Mesendoderm (in vitro differentiated cells): Measurements from ENCODE around the gene RNF144A.
"Not testable (repeated sequence)": the region's sequence is repeated elsewhere in the genome, so short reads cannot be mapped to it uniquely, and the experiment has no call there.

Source experiments
- DNase-seq: peaks from one replicate; pipeline ENCODE4 v3.0.0; 2013
- H2AK5ac ChIP-seq: 2 replicates; pipeline ENCODE4 v1.6.1; 2013; ENCODE audit warnings: low read length, inconsistent platforms
- H2BK120ac ChIP-seq: 2 replicates; pipeline ENCODE4 v1.6.1; 2013; ENCODE audit warnings: low read depth, mild to moderate bottlenecking, low read length, moderate library complexity, mixed read lengths
- H2BK15ac ChIP-seq: replicated peaks from 2 replicates; pipeline ENCODE4 v1.6.1; 2013; ENCODE audit warnings: low read depth, mild to moderate bottlenecking, moderate library complexity
- H2BK5ac ChIP-seq: 2 replicates; pipeline ENCODE4 v1.6.1; 2013; ENCODE audit warnings: low read length, inconsistent platforms
- H3K18ac ChIP-seq: 2 replicates; pipeline ENCODE4 v1.6.1; 2013; ENCODE audit warnings: mild to moderate bottlenecking, low read length, mixed read lengths
- H3K23ac ChIP-seq: one replicate; pipeline ENCODE4 v1.6.1; 2013; ENCODE audit warnings: low read length
- H3K27ac ChIP-seq: 2 replicates; pipeline ENCODE4 v1.5.1; 2013; ENCODE audit warnings: low read depth, mild to moderate bottlenecking, inconsistent platforms, low read length, moderate library complexity
- H3K27me3 ChIP-seq: 2 replicates; pipeline ENCODE4 v1.6.1; 2013; ENCODE audit warnings: low read length, control low read depth, mild to moderate bottlenecking, inconsistent platforms; ENCODE audit not compliant: insufficient read depth, poor library complexity
- H3K36me3 ChIP-seq: 2 replicates; pipeline ENCODE4 v1.6.1; 2013; ENCODE audit warnings: low read length, inconsistent platforms; ENCODE audit not compliant: control insufficient read depth, insufficient read depth
- H3K4ac ChIP-seq: one replicate; pipeline ENCODE4 v1.6.1; 2013; ENCODE audit warnings: low read depth, mild to moderate bottlenecking, low read length, moderate library complexity
- H3K4me1 ChIP-seq: 2 replicates; pipeline ENCODE4 v1.6.1; 2013; ENCODE audit warnings: low read depth, low read length, inconsistent platforms; ENCODE audit not compliant: control insufficient read depth
- H3K4me2 ChIP-seq: 2 replicates; pipeline ENCODE4 v1.6.1; 2013; ENCODE audit warnings: low read length
- H3K4me3 ChIP-seq: 2 replicates; pipeline ENCODE4 v1.5.1; 2013; ENCODE audit warnings: mild to moderate bottlenecking, low read length
- H3K56ac ChIP-seq: one replicate; pipeline ENCODE4 v1.6.1; 2013; ENCODE audit warnings: low read length
- H3K79me1 ChIP-seq: 2 replicates; pipeline ENCODE4 v1.6.1; 2013; ENCODE audit warnings: low read length, inconsistent platforms
- H3K79me2 ChIP-seq: 2 replicates; pipeline ENCODE4 v1.6.1; 2013; ENCODE audit warnings: mild to moderate bottlenecking, low read length; ENCODE audit not compliant: control insufficient read depth, insufficient read depth
- H3K9ac ChIP-seq: 2 replicates; pipeline ENCODE4 v1.6.1; 2013; ENCODE audit warnings: low read length, inconsistent platforms
- H4K5ac ChIP-seq: one replicate; pipeline ENCODE4 v1.6.1; 2013; ENCODE audit warnings: low read length
- H4K8ac ChIP-seq: one replicate; pipeline ENCODE4 v1.6.1; 2013; ENCODE audit warnings: low read depth, mild to moderate bottlenecking, control low read depth, low read length, moderate library complexity
- WGBS: extraction: QIAGEN DNeasy Blood & Tissue Kit; methylation state at CpG from one replicate; pipeline ENCODE4 v1.1.7; 2013; ENCODE audit warnings: low lambda C conversion rate, missing lambda C conversion rate; ENCODE audit not compliant: insufficient coverage; ENCODE audit errors: extremely low coverage; 5-methylcytosine and 5-hydroxymethylcytosine counted together

Gene RNF144A

DNA sequence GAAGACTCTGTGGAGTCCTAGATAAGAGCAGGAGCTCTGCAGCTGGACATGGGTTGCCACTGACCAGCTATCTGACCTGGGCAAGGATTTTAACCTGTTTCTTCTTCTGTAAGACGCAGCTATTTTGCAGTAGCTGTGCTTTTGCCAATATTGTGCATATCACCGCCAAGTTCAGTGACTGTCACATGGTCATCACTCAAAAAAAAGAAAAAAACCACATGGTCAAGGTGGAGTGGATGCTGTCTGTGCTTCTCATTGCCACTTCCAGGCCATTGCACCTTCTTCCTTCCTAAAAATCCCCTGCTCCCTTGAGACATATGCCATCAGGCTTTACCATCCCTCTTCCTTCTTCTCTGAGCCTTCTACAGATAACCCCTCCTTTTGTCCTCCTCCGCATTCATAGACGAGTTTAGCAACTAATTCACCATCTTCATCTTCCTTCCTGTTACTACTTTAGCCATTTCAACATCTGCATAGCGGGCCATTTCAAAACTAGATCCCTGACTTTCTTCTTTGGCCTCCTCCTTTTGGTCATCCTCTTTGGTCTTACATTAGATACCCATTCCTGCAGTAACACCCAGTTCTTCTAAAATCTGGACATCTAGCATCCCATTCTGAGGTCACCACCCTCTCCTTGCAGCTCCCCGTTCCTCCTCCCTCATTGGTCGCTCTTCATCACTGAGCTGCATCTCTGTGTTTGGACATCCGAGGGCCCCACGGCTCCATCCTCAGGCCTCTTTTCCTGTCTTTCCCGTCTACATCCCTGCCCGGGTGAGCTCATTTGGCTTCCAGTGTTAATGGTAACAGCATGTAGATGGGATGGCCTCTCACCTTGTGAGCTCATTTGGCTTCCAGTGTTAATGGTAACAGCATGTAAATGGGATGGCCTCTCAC lies 17.8 kb downstream of the RNF144A start:
- H3K79me1 ChIP-seq: peaks cover 4% of the 10 kb centered on the region
- no peak overlapping the region for H3K4me2 ChIP-seq
- no peak overlapping the region for H2BK5ac ChIP-seq
- H3K27me3 ChIP-seq: no peaks in the 10 kb centered on the region
- no peak overlapping the region for H3K9ac ChIP-seq
- no peak overlapping the region for H3K18ac ChIP-seq
- WGBS: no CpG with 5 or more reads among the region's 11 CpGs
- H3K27ac ChIP-seq: no peak overlapping the region
- H3K4me3 ChIP-seq: no peak overlapping the region
- H2AK5ac ChIP-seq: no peak overlapping the region
- H3K4ac ChIP-seq: no peak overlapping the region
- no peak overlapping the region for H2BK15ac ChIP-seq
- H3K23ac ChIP-seq: no peak overlapping the region
- DNase-seq: peak; percentile 18
- H3K56ac ChIP-seq: no peak overlapping the region
- H2BK120ac ChIP-seq: no peak overlapping the region
- no peaks in the 10 kb centered on the region for H3K4me1 ChIP-seq
- no peaks in the 10 kb centered on the region for H3K79me2 ChIP-seq
- no peak overlapping the region for H4K8ac ChIP-seq
- no peaks in the 10 kb centered on the region for H3K36me3 ChIP-seq
- H4K5ac ChIP-seq: no peak overlapping the region

DNA sequence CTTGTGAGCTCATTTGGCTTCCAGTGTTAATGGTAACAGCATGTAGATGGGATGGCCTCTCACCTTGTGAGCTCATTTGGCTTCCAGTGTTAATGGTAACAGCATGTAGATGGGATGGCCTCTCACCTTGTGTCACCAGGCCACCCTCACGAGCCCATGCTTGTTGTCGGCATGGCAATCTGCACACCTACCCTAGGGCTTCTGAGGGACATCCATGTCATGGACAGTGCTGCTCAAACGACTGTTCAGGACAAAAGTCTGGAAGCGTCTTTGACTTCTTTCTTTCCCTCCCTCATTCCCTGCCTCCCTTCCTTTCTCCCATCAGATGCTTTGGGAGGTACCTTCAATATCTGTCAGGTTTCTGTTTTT lies 18.4 kb downstream of the RNF144A start:
- not testable (repeated sequence) for H2BK15ac ChIP-seq, H3K9ac ChIP-seq, H2AK5ac ChIP-seq, H3K18ac ChIP-seq, H3K79me1 ChIP-seq, H4K5ac ChIP-seq, H4K8ac ChIP-seq, H3K4me1 ChIP-seq, H3K27ac ChIP-seq, H2BK5ac ChIP-seq, H3K4me3 ChIP-seq, H3K56ac ChIP-seq, H2BK120ac ChIP-seq, H3K36me3 ChIP-seq, H3K4ac ChIP-seq, H3K4me2 ChIP-seq, H3K27me3 ChIP-seq, H3K23ac ChIP-seq, DNase-seq, H3K79me2 ChIP-seq
- WGBS: no CpG with 5 or more reads among the region's 4 CpGs

DNA sequence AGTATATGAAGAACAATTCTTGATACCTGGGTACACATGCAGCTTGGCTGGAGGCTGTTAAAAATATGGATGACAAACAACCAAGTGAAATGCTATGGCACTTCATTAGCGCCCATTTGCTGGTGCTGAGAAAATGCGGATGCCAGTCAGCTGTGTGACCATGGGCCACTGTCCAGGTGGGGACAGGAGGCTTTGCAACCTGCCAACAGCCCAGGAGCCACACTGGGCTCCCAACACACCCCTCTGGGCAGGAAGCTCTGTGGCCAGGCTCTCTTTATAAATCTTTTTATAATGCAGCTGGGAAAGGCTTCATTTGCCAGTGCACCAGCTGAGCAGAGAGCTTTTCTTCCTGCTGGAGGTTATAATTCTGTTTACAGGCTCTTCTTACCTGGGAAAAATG lies 19.9 kb downstream of the RNF144A start:
- Histone ChIP-seq H3K79me1 (peaks cover 4% of the 10 kb centered on the region), H4K8ac (no peak overlapping the region), H3K4me2 (no peak overlapping the region), H3K18ac (no peak overlapping the region), H3K27me3 (no peaks in the 10 kb centered on the region), H3K56ac (no peak overlapping the region), H3K79me2 (no peaks in the 10 kb centered on the region), H3K4me1 (peaks cover 2% of the 10 kb centered on the region), H2BK120ac (no peak overlapping the region), H3K4me3 (no peak overlapping the region), H2BK5ac (no peak overlapping the region), H2AK5ac (no peak overlapping the region), H3K9ac (no peak overlapping the region), H3K36me3 (no peaks in the 10 kb centered on the region), H3K4ac (no peak overlapping the region), H3K23ac (no peak overlapping the region), H4K5ac (no peak overlapping the region), H2BK15ac (no peak overlapping the region), H3K27ac (no peak overlapping the region)
- no CpG with 5 or more reads among the region's 2 CpGs for WGBS
- no peak for DNase-seq

DNA sequence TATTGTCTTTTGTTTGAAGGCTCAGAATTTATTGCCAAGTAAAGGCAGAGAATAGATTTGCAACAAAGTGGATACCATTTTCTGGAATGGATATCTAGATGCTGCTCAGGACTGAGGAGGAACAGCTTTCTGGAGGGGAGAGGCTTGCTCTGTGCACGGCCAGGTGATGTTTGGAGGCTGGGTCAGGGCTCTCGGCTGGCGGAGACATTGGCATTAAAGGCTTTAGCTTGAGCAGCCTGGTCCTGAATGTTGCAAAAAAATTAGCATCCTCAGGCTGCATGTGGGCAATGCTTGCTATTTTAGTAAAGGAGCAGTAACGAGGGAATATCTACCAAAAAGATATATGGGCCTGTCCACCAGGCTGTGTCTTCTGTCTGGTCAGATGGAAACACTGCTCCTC lies 20.4 kb downstream of the RNF144A start:
- H4K8ac ChIP-seq: no peak overlapping the region
- H3K27me3 ChIP-seq: no peaks in the 10 kb centered on the region
- H3K4me3 ChIP-seq: no peak overlapping the region
- H3K36me3 ChIP-seq: no peaks in the 10 kb centered on the region
- no peak overlapping the region for H3K4ac ChIP-seq
- no peak overlapping the region for H3K23ac ChIP-seq
- no peak overlapping the region for H2AK5ac ChIP-seq
- H2BK5ac ChIP-seq: no peak overlapping the region
- no peak overlapping the region for H3K56ac ChIP-seq
- peaks cover 4% of the 10 kb centered on the region for H3K79me1 ChIP-seq
- no peak for DNase-seq
- peaks cover 2% of the 10 kb centered on the region for H3K4me1 ChIP-seq
- H2BK120ac ChIP-seq: no peak overlapping the region
- no peak overlapping the region for H3K4me2 ChIP-seq
- no peak overlapping the region for H3K27ac ChIP-seq
- H4K5ac ChIP-seq: no peak overlapping the region
- WGBS: no CpG with 5 or more reads among the region's 4 CpGs
- no peak overlapping the region for H2BK15ac ChIP-seq
- H3K79me2 ChIP-seq: no peaks in the 10 kb centered on the region
- no peak overlapping the region for H3K9ac ChIP-seq
- no peak overlapping the region for H3K18ac ChIP-seq

DNA sequence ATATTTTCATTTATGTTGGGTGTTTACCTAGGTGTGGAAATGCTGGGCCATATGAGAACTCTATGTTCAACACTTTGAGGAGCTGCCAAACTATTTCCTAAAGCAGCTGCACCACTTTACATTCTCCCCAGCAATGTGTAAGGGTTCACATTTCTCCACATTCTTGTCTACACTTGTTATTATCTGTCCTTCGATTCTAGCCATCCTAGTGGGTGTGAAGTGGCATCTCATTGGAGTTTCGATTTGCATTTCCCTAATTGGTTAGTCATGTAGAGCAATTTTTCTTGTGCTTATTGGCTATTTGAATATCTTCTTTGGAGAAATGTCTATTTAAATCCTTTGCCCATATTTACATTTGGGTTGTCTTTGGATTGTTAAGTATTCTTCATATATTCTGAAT lies 21.9 kb downstream of the RNF144A start:
- no peak overlapping the region for H3K4ac ChIP-seq
- peaks cover 2% of the 10 kb centered on the region for H3K4me1 ChIP-seq
- no peak overlapping the region for H3K4me3 ChIP-seq
- no peaks in the 10 kb centered on the region for H3K27me3 ChIP-seq
- no peak overlapping the region for H3K4me2 ChIP-seq
- H3K18ac ChIP-seq: no peak overlapping the region
- no peak overlapping the region for H3K23ac ChIP-seq
- H3K9ac ChIP-seq: no peak overlapping the region
- H3K36me3 ChIP-seq: no peaks in the 10 kb centered on the region
- DNase-seq: no peak
- no peak overlapping the region for H3K56ac ChIP-seq
- WGBS: no CpG with 5 or more reads among the region's 2 CpGs
- no peak overlapping the region for H3K27ac ChIP-seq
- H3K79me2 ChIP-seq: no peaks in the 10 kb centered on the region
- no peak overlapping the region for H4K5ac ChIP-seq
- H2BK5ac ChIP-seq: no peak overlapping the region
- H2AK5ac ChIP-seq: no peak overlapping the region
- no peak overlapping the region for H2BK120ac ChIP-seq
- no peak overlapping the region for H2BK15ac ChIP-seq
- H3K79me1 ChIP-seq: peaks cover 2% of the 10 kb centered on the region
- no peak overlapping the region for H4K8ac ChIP-seq

DNA sequence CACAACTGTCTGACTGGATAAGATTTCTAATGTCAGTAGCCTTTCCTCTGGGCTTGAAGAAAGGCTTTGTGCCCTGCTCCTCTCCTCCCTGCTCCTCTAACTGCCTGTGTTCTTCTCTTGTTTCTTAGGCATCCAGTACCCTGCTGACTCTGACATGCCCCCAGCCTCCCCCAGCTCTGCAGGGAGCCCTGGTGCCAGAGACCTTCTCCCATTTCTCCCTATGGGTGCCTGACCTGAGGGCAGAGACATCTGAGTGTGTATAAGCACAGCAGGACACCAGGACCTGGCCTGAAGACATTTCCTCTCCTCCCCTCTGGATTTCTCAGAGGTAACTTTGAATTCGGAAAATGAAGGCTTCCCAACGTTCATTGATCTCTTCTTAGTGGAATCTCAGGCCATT lies 23.6 kb downstream of the RNF144A start:
- peak; percentile 57 for DNase-seq
- H3K56ac ChIP-seq: no peak overlapping the region
- H3K4me2 ChIP-seq: no peak overlapping the region
- no peak overlapping the region for H3K18ac ChIP-seq
- no peak overlapping the region for H4K8ac ChIP-seq
- no peak overlapping the region for H3K23ac ChIP-seq
- H3K79me1 ChIP-seq: peaks cover 2% of the 10 kb centered on the region
- WGBS: no CpG with 5 or more reads among the region's 2 CpGs
- H3K27ac ChIP-seq: no peak overlapping the region
- no peak overlapping the region for H3K9ac ChIP-seq
- no peak overlapping the region for H3K4me3 ChIP-seq
- H2AK5ac ChIP-seq: no peak overlapping the region
- no peaks in the 10 kb centered on the region for H3K36me3 ChIP-seq
- no peaks in the 10 kb centered on the region for H3K27me3 ChIP-seq
- H3K4me1 ChIP-seq: peaks cover 2% of the 10 kb centered on the region
- no peak overlapping the region for H2BK5ac ChIP-seq
- H2BK120ac ChIP-seq: no peak overlapping the region
- H4K5ac ChIP-seq: no peak overlapping the region
- H2BK15ac ChIP-seq: no peak overlapping the region
- H3K4ac ChIP-seq: no peak overlapping the region
- no peaks in the 10 kb centered on the region for H3K79me2 ChIP-seq
